ENCODE measurements around the gene MINDY4. TPM values are rescaled to one million over a fixed set of nuclear protein-coding genes. Genes with fewer than 3 reads are reported as not detected.

Gene MINDY4
- total and polyA plus RNA-seq, 10 of the 15 experiments (the other 5 are each of a cell fraction or from before 2014, with no cell fraction given): 0.10 to 0.90 (median 0.40) TPM

DNA sequence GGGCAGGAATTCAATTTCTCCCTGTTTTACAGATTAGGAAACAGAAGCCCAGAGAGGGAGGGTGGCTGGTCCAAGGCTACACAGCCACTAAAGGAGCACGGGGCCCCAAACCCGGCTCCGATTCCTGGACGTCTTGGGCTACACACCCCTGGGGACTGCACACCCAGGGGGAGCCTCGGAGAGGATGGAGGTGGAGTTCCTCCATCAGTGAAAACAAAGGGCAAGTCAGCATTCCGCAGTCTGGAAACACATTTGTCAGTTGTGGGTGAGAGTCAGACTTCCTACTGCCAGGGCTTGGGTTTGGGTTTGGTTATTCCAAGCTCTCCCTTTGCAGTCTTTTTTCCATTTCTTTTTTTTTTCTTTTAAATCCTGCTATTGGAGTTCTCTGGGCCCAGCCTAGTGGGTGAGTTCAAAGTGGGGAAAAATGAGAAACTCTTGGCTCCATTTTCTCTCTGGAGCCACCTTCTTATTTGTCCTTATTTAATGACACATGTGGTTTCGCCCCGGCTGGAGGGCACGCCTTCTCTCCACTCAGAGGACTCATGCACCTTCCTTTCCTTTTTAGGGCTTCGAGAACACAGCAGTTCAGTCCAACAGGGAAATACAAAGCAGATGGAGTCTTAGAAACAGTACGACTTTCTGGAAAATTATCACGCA is 80.6 kb downstream of the MINDY4 start (continued):
- TF ChIP-seq, protein P1, sequence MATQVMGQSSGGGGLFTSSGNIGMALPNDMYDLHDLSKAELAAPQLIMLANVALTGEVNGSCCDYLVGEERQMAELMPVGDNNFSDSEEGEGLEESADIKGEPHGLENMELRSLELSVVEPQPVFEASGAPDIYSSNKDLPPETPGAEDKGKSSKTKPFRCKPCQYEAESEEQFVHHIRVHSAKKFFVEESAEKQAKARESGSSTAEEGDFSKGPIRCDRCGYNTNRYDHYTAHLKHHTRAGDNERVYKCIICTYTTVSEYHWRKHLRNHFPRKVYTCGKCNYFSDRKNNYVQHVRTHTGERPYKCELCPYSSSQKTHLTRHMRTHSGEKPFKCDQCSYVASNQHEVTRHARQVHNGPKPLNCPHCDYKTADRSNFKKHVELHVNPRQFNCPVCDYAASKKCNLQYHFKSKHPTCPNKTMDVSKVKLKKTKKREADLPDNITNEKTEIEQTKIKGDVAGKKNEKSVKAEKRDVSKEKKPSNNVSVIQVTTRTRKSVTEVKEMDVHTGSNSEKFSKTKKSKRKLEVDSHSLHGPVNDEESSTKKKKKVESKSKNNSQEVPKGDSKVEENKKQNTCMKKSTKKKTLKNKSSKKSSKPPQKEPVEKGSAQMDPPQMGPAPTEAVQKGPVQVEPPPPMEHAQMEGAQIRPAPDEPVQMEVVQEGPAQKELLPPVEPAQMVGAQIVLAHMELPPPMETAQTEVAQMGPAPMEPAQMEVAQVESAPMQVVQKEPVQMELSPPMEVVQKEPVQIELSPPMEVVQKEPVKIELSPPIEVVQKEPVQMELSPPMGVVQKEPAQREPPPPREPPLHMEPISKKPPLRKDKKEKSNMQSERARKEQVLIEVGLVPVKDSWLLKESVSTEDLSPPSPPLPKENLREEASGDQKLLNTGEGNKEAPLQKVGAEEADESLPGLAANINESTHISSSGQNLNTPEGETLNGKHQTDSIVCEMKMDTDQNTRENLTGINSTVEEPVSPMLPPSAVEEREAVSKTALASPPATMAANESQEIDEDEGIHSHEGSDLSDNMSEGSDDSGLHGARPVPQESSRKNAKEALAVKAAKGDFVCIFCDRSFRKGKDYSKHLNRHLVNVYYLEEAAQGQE (IDR thresholded peaks at IDR 0.05; ENCODE audit: low read depth, low read length): no peak
- TF ChIP-seq SP1 (IDR thresholded peaks at IDR 0.05; ENCODE audit: low read depth, low read length) (no peak), IRF4 (IDR thresholded peaks at IDR 0.05; ENCODE audit: low read depth, low read length) (no peak), TCF3 (IDR thresholded peaks at IDR 0.05; ENCODE audit: borderline replicate concordance, insufficient read depth, low read depth, low read length) (no peak), ZBED1 (IDR thresholded peaks at IDR 0.05; ENCODE audit: borderline replicate concordance) (no peak), POLR2AphosphoS2 (IDR thresholded peaks at IDR 0.05; ENCODE audit: low read depth, low read length) (no peak), NFYA (IDR thresholded peaks at IDR 0.05; ENCODE audit: borderline replicate concordance, low read depth, low read length) (no peak), NR2F1 (conservative IDR thresholded peaks at IDR 0.05) (no peak), MTA2 (IDR thresholded peaks at IDR 0.05; ENCODE audit: low read depth) (no peak), NFXL1 (IDR thresholded peaks at IDR 0.05; ENCODE audit: borderline replicate concordance) (no peak), ZSCAN29 (IDR thresholded peaks at IDR 0.05) (no peak), RELA (IDR thresholded peaks at IDR 0.05; ENCODE audit: borderline replicate concordance, partially characterized antibody) (no peak)
- TF ChIP-seq, protein P2, sequence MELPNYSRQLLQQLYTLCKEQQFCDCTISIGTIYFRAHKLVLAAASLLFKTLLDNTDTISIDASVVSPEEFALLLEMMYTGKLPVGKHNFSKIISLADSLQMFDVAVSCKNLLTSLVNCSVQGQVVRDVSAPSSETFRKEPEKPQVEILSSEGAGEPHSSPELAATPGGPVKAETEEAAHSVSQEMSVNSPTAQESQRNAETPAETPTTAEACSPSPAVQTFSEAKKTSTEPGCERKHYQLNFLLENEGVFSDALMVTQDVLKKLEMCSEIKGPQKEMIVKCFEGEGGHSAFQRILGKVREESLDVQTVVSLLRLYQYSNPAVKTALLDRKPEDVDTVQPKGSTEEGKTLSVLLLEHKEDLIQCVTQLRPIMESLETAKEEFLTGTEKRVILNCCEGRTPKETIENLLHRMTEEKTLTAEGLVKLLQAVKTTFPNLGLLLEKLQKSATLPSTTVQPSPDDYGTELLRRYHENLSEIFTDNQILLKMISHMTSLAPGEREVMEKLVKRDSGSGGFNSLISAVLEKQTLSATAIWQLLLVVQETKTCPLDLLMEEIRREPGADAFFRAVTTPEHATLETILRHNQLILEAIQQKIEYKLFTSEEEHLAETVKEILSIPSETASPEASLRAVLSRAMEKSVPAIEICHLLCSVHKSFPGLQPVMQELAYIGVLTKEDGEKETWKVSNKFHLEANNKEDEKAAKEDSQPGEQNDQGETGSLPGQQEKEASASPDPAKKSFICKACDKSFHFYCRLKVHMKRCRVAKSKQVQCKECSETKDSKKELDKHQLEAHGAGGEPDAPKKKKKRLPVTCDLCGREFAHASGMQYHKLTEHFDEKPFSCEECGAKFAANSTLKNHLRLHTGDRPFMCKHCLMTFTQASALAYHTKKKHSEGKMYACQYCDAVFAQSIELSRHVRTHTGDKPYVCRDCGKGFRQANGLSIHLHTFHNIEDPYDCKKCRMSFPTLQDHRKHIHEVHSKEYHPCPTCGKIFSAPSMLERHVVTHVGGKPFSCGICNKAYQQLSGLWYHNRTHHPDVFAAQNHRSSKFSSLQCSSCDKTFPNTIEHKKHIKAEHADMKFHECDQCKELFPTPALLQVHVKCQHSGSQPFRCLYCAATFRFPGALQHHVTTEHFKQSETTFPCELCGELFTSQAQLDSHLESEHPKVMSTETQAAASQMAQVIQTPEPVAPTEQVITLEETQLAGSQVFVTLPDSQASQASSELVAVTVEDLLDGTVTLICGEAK (IDR thresholded peaks at IDR 0.05; ENCODE audit: borderline replicate concordance): no peak
